Measurements from ENCODE around the gene CFAP97D1. TPM values are rescaled to one million over a fixed set of nuclear protein-coding genes. Genes with fewer than 3 reads are reported as not detected.

CFAP97D1 gene
- total RNA-seq, 2 experiments from 2014 or later: not detected

DNA sequence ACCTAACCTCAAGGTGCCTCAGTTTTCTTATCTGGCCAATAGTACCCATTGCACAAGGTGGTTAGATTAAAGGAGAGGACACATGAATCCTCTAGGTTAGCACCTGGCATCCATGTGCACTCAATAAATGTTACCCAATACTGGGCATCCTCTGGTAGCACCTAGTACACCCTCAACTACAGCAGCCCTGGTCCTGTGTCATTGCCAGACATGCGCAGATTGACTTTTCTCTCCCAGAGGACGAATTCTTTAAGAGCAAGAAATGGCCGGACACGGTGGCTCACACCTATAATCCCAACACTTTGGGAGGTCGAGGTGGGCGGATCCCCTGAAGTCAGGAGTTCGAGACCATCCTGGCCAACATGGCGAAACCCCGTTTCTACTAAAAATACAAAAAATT, 8.8 kb upstream of the CFAP97D1 start:
- ATAC-seq (ENCODE audit: low read depth) (no peak), DNase-seq (no peak)
- no peak overlapping the region for H3K27ac Mint-ChIP-seq
- peaks cover 8% of the 10 kb centered on the region for H3K4me1 Mint-ChIP-seq
- H3K27me3 Mint-ChIP-seq: no peaks in the 10 kb centered on the region
- H3K9me3 Mint-ChIP-seq: no peaks in the 10 kb centered on the region
- H3K36me3 Mint-ChIP-seq: peaks cover 11% of the 10 kb centered on the region
- H3K4me3 Mint-ChIP-seq: no peak overlapping the region
- POLR2A ChIA-PET: no interaction called here

DNA sequence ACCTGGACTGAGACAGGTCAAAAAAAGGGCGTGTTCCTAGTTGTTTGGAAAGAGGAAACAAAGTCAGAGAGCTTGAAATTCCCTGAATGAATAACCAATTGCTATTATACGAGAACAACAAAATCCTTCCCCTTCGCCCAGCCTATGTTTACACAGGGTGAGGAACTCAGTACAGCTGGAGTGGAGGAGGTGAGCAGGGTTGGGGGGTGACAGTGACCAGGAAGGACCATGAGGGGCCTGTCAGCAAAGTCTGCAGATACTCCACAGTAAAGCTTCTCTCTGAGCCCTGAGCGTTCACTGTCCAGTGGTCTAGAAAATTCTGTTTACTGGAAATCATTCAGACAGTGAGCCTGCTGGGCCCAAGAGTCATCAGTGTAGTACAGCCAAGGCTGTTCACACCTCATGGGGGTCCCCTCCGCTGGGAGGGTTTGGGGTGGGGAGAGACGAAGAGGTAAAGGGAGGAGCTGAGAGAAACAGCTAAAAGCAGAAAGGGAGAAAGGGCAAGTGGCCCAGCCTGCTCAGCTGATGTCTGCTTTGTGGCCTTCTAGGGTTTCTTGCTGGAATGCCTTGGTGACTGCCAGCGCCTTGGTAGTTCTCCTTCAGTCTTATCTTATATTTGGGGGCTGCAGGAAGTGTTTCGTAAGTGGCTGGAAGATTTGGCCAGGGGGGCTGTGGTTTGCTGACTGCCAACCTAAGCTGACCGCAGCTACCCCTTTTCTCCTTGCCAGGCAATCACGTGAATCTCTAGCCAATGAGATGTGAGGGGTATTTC, 7.2 kb upstream of the CFAP97D1 start:
- H3K27ac Mint-ChIP-seq: peak overlapping the region; percentile 38
- no peaks in the 10 kb centered on the region for H3K9me3 Mint-ChIP-seq
- ATAC-seq (ENCODE audit: low read depth): no peak
- no peaks in the 10 kb centered on the region for H3K27me3 Mint-ChIP-seq
- POLR2A ChIA-PET: no interaction called here
- H3K4me3 Mint-ChIP-seq: no peak overlapping the region
- H3K4me1 Mint-ChIP-seq: peaks cover 9% of the 10 kb centered on the region
- H3K36me3 Mint-ChIP-seq: peaks cover 11% of the 10 kb centered on the region
- DNase-seq: no peak

DNA sequence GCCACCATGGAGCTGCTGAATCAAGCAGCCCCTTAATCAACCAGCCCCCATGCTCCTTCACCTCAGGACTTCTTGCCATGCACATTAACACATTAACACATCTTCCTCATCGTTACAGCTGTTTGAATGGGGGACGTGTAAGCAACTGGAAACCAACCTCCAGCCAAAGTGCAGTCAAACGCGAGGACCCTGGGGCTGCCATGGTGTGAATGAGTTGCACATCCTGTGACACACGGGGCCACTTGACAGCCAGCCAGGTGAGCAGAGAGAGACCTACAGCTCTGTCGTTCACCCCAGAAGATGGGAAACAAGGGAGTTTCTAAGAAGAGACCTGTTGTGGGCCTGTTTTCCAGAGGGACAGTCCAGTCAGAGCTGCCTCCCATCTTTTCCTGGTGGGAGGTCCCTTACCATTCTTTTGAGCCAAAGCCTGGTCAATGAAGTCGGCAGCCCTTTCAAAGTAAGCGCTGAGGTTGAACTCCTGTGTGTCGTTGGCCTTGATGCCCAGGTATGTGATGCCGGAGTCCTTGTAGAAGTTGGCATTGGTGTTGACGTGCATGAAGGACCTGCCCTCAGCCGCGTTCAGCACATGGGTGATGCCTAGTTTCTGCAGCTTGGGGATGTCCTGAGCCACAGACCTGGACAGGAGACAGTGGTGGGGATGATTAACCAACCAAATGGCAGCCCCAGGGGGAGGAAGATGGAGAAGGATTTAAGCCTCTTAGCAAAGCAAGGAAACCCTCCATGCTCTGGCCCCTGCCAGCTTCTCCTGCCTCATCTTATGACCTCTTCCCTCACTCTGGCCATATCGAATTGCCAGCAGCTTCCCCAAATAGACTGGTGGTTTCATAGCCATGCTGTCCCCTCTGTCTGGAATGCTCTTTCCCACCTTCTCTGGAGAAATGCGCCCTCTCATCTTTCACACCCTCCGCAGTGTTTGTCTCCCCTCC, 5.7 kb upstream of the CFAP97D1 start:
- Mint-ChIP-seq H3K36me3 (peaks cover 10% of the 10 kb centered on the region), H3K27ac (no peak overlapping the region), H3K27me3 (no peaks in the 10 kb centered on the region), H3K4me1 (peaks cover 5% of the 10 kb centered on the region), H3K9me3 (no peaks in the 10 kb centered on the region), H3K4me3 (no peak overlapping the region)
- ATAC-seq (ENCODE audit: low read depth): no peak
- DNase-seq: no peak
- POLR2A ChIA-PET: no interaction called here

DNA sequence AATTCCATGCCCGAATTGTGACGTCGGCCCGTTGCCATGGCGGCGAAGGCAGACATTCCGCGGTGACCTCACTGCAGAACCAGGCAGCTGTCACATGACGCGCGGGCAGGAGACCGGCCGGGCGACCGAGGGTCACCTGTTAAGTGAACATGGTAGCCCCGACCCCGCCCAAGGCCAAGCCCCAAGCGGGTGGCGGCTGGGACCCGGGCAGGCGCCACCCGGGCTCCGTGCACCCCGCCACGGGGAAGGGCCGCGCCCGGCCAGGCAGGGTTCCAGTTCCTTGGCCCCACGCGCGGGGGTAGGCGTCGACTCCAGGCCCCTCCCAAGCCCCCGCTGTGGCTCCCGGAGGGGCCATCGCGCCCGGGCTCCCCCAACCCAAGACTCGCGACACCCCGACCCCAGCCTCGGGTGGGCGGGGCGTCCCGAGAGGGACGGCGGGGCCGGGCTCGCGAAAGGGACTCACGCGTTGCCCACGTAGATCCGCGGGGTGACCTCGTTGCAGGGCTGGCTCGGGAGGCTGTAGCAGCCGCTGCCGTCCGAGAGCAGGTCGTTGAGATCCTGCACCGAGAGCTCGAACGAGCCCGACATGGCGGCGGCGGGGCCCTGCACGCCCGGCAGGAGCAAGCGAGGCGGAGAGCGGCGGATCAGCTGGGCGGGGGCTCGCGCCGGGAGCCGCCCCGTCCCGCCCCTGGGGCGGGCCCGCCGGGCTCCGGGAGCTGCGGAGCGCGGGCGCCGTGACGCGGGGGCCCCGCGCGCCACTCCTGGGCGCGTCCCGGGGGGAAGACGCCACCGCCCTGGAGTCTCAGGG, 1.7 kb upstream of the CFAP97D1 start, which contains the start of gene DUSP3:
Gene DUSP3 (minus strand): TSS at position 641 of the 808 bp plus-strand sequence. CDS start 53 bp downstream, at position 588.
- Mint-ChIP-seq H3K9me3 (no peaks in the 10 kb centered on the region), H3K4me3 (peak within 1 kb of the TSS; percentile 81), H3K4me1 (peaks cover 3% of the 10 kb centered on the region), H3K36me3 (peaks cover 3% of the 10 kb centered on the region), H3K27me3 (peaks cover 35% of the 10 kb centered on the region), H3K27ac (peak within 1 kb of the TSS; percentile 64)
- peak; percentile 96 for ATAC-seq (ENCODE audit: low read depth)
- POLR2A ChIA-PET: interaction anchor here (0.9 kb wide), 1 partner anchor 294 kb away, joined by 3 read pairs; no protein-coding TSS in a partner anchor
- DNase-seq: peak; percentile 88

DNA sequence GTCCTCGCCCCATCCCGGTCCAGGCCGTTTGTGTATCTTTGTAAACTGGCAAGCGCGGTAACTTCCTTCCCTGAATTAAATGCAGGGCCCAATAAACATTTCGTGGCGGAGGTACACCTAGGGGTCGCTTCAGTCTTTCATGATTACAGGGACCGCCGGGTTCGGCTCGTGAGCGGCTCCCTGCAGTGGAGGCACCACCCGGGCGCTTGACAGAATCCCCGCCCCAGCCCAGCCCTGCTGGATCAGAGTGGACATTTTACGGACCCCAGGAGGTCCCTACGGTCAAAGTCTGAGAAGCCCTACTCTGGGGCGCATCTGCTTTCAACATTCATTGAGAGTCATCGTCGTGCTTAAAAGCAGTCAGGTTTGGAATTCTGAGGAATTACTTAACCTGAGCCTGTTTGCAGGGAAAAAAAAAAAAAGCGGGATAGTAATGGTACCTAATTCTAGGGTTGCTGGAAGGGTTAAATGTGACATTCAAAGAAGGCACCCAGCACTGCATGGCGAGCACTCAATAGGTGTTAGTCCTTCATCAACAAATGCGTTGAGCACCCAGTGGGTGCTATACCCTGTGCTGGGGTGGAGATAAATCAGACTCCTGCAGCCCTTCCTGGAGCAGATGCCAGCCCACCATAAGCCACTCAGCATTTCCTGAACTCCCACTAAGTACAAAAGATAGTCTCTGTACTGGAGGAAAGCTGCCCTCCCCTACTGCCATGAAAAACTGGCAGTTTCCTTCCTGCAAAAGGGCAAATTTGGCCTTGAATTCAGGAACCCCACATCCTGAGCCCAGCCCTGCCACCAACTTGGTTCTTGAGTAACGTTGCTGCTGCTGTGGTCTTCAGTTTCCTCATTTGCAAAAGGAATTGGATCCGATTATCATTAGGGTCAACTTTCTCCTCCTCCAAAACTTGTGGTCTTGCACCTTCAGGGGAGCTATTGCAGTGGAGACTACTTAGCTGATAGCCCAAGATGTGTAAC, 800 bp upstream of the CFAP97D1 start:
- POLR2A ChIA-PET: interaction anchor here (0.9 kb wide), 1 partner anchor 295 kb away, joined by 3 read pairs; no protein-coding TSS in a partner anchor
- peak; percentile 51 for ATAC-seq (ENCODE audit: low read depth)
- H3K4me3 Mint-ChIP-seq: peak overlapping the region; percentile 76
- H3K9me3 Mint-ChIP-seq: no peaks in the 10 kb centered on the region
- H3K4me1 Mint-ChIP-seq: peaks cover 2% of the 10 kb centered on the region
- DNase-seq: no peak
- H3K27me3 Mint-ChIP-seq: peaks cover 40% of the 10 kb centered on the region
- peak overlapping the region; percentile 64 for H3K27ac Mint-ChIP-seq
- no peaks in the 10 kb centered on the region for H3K36me3 Mint-ChIP-seq

DNA sequence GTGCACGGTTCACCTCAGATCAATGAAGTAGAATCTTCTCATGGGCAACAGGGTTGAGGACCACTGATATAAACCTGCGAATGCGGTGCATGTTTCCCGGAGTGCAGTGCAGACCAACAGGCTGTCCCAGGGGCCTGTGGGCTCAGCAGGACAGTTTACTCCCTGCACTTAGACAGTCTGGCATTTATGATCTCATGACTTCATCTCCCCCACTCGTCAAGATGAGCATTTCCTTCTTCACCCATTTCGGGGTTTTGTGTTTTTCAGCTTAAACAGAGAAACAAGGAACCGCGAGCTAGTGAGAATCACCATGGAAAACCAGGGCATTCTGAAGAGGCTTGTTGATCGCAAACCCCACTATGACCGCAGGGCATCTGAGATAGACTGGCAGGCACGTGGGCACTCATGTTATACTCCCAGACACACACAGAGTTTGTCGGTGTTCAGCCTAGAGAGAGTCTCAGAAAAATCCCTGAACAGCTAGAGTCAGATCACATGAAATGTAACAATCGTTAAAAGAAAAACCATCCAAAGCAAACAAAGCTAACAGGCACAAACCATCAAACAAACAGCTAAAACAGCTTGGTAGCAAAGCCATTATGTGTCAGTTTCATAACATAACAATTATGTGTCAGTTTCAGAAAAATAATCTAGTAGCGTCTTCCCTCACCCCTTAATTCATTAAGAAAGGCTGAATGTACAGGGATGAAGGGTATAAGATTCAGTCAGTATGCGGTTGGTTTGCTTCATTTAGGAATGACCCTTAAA, 2.9 kb downstream of the CFAP97D1 start:
- Mint-ChIP-seq H3K27me3 (peaks cover 44% of the 10 kb centered on the region), H3K36me3 (no peaks in the 10 kb centered on the region), H3K4me1 (peaks cover 2% of the 10 kb centered on the region), H3K4me3 (no peak overlapping the region), H3K9me3 (no peaks in the 10 kb centered on the region), H3K27ac (no peak overlapping the region)
- ATAC-seq (ENCODE audit: low read depth) (no peak), DNase-seq (no peak)
- POLR2A ChIA-PET: interaction anchor here (0.5 kb wide), 1 partner anchor 68 kb away, joined by 3 read pairs; no protein-coding TSS in a partner anchor

DNA sequence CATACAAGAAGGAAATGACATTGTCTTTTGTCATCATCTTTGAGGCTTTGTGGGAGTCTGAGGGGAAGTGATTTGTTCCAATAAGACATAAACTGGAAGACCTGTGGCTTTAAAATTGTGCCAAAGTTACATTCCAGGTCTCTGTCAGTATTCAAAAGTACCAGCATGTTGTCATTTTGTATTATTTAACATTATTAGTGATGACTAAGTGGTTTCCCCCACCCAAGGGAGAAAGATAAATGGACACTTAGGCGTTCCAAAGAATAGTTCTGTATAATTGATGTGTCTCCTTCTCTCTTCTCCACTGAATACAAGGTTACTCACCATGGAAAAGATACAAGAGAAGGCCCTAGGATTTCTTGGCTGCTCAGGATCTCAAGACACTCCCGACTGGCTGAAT, 3.8 kb downstream of the CFAP97D1 start:
- Mint-ChIP-seq H3K4me3 (no peak overlapping the region), H3K9me3 (no peaks in the 10 kb centered on the region), H3K27me3 (peaks cover 50% of the 10 kb centered on the region), H3K27ac (no peak overlapping the region), H3K4me1 (peaks cover 2% of the 10 kb centered on the region), H3K36me3 (no peaks in the 10 kb centered on the region)
- ATAC-seq (ENCODE audit: low read depth) (no peak), DNase-seq (no peak)
- POLR2A ChIA-PET: no interaction called here

DNA sequence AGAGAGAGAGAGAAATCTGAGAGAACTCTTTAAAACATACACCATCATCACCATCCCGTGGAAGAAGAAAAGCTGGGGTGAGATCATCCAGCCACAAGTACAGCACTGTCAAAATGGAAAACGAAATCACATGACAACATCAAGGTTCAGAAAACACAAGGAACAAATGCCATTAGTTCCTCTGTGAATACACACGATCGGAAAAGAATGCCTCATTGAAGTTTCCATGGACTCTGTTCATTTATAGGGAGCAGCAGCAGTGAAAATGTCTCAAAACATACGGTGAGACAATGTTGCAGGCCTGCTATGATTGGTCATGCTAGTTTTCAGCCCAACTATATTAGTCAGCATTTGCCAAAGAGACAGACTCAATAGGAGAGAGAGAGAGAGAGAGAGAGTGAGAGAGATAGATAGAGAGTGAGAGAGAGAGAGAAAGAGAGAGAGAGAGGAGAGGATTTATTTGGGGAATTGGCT, 4.4 kb downstream of the CFAP97D1 start:
- no peak overlapping the region for H3K4me3 Mint-ChIP-seq
- no peaks in the 10 kb centered on the region for H3K9me3 Mint-ChIP-seq
- DNase-seq (no peak), ATAC-seq (ENCODE audit: low read depth) (no peak)
- H3K27ac Mint-ChIP-seq: no peak overlapping the region
- peaks cover 2% of the 10 kb centered on the region for H3K4me1 Mint-ChIP-seq
- H3K27me3 Mint-ChIP-seq: peaks cover 50% of the 10 kb centered on the region
- no peaks in the 10 kb centered on the region for H3K36me3 Mint-ChIP-seq
- POLR2A ChIA-PET: interaction anchor here (0.7 kb wide), 1 partner anchor 132 kb away, joined by 3 read pairs; no protein-coding TSS in a partner anchor

DNA sequence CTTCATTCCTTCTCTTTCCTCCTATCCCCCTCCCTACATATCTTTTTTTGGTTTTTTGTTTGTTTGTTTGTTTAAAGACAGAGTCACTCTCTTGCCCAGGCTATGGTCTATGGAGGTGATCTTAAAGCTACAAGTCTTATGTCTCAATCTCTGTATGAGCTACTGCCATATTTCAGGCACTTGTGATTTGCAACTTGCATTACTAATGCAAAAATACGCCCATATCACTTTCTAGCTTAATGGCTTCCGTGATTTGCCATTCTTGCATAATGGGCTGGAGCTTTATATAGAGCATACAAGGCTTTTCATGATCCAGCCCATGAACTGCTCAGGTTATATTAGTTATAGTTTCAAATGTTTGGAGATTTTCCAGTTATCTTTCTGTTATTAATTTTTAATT, 7.5 kb downstream of the CFAP97D1 start:
- no peak overlapping the region for H3K27ac Mint-ChIP-seq
- peaks cover 2% of the 10 kb centered on the region for H3K4me1 Mint-ChIP-seq
- DNase-seq: no peak
- ATAC-seq (ENCODE audit: low read depth): no peak
- peaks cover 21% of the 10 kb centered on the region for H3K27me3 Mint-ChIP-seq
- POLR2A ChIA-PET: no interaction called here
- H3K36me3 Mint-ChIP-seq: no peaks in the 10 kb centered on the region
- no peak overlapping the region for H3K4me3 Mint-ChIP-seq
- H3K9me3 Mint-ChIP-seq: no peaks in the 10 kb centered on the region

DNA sequence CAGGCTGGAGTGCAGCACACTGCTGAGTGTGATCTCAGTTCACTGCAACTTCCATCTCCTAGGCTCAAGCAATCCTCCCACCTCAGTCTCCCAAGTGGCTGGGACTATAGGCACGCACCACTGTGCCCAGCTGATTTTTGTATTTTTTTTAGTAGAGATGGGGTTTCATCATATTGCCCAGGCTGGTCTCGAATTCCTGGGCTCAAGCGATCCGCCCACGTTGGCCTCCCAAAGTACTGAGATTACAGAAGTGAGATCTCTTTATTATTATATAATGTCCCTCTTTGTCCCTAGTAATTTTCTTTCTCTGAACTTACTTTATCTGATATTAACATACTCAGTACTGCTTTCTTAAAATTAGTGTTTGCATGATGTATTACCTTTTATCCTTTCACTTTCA, 8.3 kb downstream of the CFAP97D1 start:
- Mint-ChIP-seq H3K9me3 (no peaks in the 10 kb centered on the region), H3K27me3 (peaks cover 22% of the 10 kb centered on the region), H3K36me3 (no peaks in the 10 kb centered on the region), H3K4me3 (no peak overlapping the region), H3K4me1 (peaks cover 2% of the 10 kb centered on the region), H3K27ac (no peak overlapping the region)
- ATAC-seq (ENCODE audit: low read depth) (no peak), DNase-seq (no peak)
- POLR2A ChIA-PET: no interaction called here

DNA sequence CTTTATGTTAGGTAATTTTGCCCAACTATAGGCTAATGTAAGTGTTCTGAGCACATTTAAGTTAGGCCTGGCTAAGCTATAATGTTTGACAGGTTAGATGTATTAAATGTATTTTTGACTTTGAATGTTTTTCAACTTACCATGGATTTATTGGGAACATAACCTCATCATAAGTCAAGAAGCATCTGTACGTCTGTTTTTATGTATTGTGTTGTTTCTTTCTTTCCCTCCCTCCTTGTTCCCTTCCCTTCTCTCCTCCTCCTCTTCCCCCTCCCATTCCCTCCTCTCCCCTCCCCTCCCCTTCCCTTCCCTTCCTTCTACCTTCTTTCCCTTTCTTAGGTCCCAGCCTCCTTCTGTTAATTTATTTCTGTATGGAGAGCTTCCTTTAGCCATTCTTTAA, 9.2 kb downstream of the CFAP97D1 start:
- POLR2A ChIA-PET: interaction anchor here (0.6 to 0.7 kb wide), 2 partner anchors 46 to 124 kb away, joined by 3 to 4 read pairs; no protein-coding TSS in a partner anchor
- H3K27me3 Mint-ChIP-seq: peaks cover 22% of the 10 kb centered on the region
- ATAC-seq (ENCODE audit: low read depth) (no peak), DNase-seq (no peak)
- peaks cover 2% of the 10 kb centered on the region for H3K4me1 Mint-ChIP-seq
- no peaks in the 10 kb centered on the region for H3K9me3 Mint-ChIP-seq
- H3K27ac Mint-ChIP-seq: no peak overlapping the region
- H3K4me3 Mint-ChIP-seq: no peak overlapping the region
- H3K36me3 Mint-ChIP-seq: no peaks in the 10 kb centered on the region
